ENCODE measurements around the gene ETFB.

ETFB gene

DNA sequence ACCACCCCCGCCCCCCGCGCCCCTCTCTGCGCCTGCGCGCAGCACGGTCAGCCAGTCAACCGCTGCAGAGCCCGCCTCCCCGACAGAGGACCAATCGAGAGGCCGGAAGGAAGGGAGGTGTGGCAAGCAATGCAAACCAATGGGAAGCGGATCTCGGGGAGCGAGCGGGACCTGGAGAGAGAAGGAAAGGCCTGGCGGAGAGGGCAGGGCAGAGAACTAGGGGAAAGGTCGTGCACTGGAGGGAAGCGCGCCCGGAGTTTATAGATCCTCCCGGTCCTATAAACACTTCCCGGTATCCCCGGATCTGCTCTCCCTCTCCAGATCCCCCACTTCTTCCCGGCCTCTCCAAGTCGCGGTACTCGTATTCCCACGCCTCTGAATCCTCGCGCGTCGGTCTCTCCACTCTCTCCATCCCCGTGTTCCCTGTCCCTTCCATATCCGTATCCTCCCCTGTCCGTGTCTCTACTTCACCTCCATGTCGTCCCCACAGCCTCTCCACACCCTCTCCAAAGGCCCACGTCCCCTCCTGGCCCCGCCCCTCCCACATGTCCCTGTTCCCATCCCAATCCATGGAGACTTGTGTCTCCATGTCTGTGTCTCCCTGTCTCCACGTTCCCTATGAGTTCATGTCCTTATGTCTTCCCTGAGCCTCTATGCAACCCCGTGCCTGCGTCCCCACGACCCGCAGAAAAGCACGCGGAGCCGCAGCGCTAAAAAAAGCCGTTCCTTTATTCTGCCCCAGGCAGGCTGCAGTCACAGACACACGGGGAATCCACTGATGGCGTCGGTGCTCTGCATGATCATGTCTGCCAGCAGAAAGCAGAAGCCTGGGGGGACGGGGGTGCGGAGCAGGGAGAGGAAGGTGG is 434 bp upstream of the ETFB start (continued):
- no peak for TF ChIP-seq ZNF404 (tag by site-specific recombination; IDR thresholded peaks at IDR 0.05)
- TF ChIP-seq, protein P1, sequence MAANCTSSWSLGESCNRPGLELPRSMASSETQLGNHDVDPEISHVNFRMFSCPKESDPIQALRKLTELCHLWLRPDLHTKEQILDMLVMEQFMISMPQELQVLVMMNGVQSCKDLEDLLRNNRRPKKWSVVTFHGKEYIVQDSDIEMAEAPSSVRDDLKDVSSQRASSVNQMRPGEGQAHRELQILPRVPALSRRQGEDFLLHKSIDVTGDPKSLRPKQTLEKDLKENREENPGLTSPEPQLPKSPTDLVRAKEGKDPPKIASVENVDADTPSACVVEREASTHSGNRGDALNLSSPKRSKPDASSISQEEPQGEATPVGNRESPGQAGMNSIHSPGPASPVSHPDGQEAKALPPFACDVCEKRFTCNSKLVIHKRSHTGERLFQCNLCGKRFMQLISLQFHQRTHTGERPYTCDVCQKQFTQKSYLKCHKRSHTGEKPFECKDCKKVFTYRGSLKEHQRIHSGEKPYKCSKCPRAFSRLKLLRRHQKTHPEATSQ (tag by site-specific recombination; IDR thresholded peaks at IDR 0.05): no peak
- TF ChIP-seq HOXA7 (CRISPR knock-in tag; IDR thresholded peaks at IDR 0.05; ENCODE audit: borderline replicate concordance): no peak
- no peak for TF ChIP-seq SALL2 (tag by site-specific recombination; IDR thresholded peaks at IDR 0.05; ENCODE audit: borderline replicate concordance)
- TF ChIP-seq, protein P2, sequence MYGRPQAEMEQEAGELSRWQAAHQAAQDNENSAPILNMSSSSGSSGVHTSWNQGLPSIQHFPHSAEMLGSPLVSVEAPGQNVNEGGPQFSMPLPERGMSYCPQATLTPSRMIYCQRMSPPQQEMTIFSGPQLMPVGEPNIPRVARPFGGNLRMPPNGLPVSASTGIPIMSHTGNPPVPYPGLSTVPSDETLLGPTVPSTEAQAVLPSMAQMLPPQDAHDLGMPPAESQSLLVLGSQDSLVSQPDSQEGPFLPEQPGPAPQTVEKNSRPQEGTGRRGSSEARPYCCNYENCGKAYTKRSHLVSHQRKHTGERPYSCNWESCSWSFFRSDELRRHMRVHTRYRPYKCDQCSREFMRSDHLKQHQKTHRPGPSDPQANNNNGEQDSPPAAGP (tag by site-specific recombination; IDR thresholded peaks at IDR 0.05): peak; percentile 67; the same call in 1 of the 2 replicates
- no peak for TF ChIP-seq ZNF155 (tag by site-specific recombination; IDR thresholded peaks at IDR 0.05)
- TF ChIP-seq ZNF768 (tag by site-specific recombination; IDR thresholded peaks at IDR 0.05): no peak; the same call in 1 of the 2 replicates
- TF ChIP-seq ZNF223 (tag by site-specific recombination; IDR thresholded peaks at IDR 0.05): no peak
- TF ChIP-seq, protein P3, sequence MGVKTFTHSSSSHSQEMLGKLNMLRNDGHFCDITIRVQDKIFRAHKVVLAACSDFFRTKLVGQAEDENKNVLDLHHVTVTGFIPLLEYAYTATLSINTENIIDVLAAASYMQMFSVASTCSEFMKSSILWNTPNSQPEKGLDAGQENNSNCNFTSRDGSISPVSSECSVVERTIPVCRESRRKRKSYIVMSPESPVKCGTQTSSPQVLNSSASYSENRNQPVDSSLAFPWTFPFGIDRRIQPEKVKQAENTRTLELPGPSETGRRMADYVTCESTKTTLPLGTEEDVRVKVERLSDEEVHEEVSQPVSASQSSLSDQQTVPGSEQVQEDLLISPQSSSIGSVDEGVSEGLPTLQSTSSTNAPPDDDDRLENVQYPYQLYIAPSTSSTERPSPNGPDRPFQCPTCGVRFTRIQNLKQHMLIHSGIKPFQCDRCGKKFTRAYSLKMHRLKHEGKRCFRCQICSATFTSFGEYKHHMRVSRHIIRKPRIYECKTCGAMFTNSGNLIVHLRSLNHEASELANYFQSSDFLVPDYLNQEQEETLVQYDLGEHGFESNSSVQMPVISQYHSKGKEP (tag by site-specific recombination; IDR thresholded peaks at IDR 0.05): no peak
- TF ChIP-seq ZNF585B (tag by site-specific recombination; IDR thresholded peaks at IDR 0.05): no peak
- TF ChIP-seq, protein P4, sequence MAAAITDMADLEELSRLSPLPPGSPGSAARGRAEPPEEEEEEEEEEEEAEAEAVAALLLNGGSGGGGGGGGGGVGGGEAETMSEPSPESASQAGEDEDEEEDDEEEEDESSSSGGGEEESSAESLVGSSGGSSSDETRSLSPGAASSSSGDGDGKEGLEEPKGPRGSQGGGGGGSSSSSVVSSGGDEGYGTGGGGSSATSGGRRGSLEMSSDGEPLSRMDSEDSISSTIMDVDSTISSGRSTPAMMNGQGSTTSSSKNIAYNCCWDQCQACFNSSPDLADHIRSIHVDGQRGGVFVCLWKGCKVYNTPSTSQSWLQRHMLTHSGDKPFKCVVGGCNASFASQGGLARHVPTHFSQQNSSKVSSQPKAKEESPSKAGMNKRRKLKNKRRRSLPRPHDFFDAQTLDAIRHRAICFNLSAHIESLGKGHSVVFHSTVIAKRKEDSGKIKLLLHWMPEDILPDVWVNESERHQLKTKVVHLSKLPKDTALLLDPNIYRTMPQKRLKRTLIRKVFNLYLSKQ (tag by site-specific recombination; IDR thresholded peaks at IDR 0.05; ENCODE audit: borderline replicate concordance): no peak
- TF ChIP-seq ZNF416 (tag by site-specific recombination; IDR thresholded peaks at IDR 0.05): no peak
- no peak for TF ChIP-seq ZNF132 (tag by site-specific recombination; IDR thresholded peaks at IDR 0.05; ENCODE audit: borderline replicate concordance)
- no peak for TF ChIP-seq MEIS1 (CRISPR knock-in tag; IDR thresholded peaks at IDR 0.05; ENCODE audit: borderline replicate concordance)
- TF ChIP-seq ZNF624 (tag by site-specific recombination; IDR thresholded peaks at IDR 0.05): no peak
- TF ChIP-seq ZNF140 (tag by site-specific recombination; IDR thresholded peaks at IDR 0.05): no peak
- 0 out of 2 replicates have a peak, but pooled peaks have one; percentile 46 for TF ChIP-seq ZNF324 (tag by site-specific recombination; IDR thresholded peaks at IDR 0.05)
- no peak for TF ChIP-seq ZNF19 (tag by site-specific recombination; IDR thresholded peaks at IDR 0.05; ENCODE audit: low read depth)
- TF ChIP-seq, protein P5, sequence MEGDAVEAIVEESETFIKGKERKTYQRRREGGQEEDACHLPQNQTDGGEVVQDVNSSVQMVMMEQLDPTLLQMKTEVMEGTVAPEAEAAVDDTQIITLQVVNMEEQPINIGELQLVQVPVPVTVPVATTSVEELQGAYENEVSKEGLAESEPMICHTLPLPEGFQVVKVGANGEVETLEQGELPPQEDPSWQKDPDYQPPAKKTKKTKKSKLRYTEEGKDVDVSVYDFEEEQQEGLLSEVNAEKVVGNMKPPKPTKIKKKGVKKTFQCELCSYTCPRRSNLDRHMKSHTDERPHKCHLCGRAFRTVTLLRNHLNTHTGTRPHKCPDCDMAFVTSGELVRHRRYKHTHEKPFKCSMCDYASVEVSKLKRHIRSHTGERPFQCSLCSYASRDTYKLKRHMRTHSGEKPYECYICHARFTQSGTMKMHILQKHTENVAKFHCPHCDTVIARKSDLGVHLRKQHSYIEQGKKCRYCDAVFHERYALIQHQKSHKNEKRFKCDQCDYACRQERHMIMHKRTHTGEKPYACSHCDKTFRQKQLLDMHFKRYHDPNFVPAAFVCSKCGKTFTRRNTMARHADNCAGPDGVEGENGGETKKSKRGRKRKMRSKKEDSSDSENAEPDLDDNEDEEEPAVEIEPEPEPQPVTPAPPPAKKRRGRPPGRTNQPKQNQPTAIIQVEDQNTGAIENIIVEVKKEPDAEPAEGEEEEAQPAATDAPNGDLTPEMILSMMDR (tag by site-specific recombination; IDR thresholded peaks at IDR 0.05): no peak; the same call in 1 of the 2 replicates
- no peak for TF ChIP-seq ZNF433 (tag by site-specific recombination; IDR thresholded peaks at IDR 0.05; ENCODE audit: low read depth)
- no peak for TF ChIP-seq ZSCAN30 (tag by site-specific recombination; IDR thresholded peaks at IDR 0.05)
- TF ChIP-seq, protein P6, sequence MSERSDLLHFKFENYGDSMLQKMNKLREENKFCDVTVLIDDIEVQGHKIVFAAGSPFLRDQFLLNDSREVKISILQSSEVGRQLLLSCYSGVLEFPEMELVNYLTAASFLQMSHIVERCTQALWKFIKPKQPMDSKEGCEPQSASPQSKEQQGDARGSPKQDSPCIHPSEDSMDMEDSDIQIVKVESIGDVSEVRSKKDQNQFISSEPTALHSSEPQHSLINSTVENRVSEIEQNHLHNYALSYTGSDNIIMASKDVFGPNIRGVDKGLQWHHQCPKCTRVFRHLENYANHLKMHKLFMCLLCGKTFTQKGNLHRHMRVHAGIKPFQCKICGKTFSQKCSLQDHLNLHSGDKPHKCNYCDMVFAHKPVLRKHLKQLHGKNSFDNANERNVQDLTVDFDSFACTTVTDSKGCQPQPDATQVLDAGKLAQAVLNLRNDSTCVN (tag by site-specific recombination; optimal IDR thresholded peaks at IDR 0.05): peak; percentile 55
- TF ChIP-seq ZNF394 (tag by site-specific recombination; IDR thresholded peaks at IDR 0.05; ENCODE audit: borderline replicate concordance): no peak; the same call in 1 of the 2 replicates
- TF ChIP-seq ZFHX2 (tag by site-specific recombination; conservative IDR thresholded peaks at IDR 0.05): peak; percentile 67
- TF ChIP-seq ZNF792 (tag by site-specific recombination; IDR thresholded peaks at IDR 0.05): 0 out of 2 replicates have a peak, but pooled peaks have one; percentile 12
- peak; percentile 61 for TF ChIP-seq WT1 (tag by site-specific recombination; IDR thresholded peaks at IDR 0.05)
- TF ChIP-seq ZNF2 (tag by site-specific recombination; IDR thresholded peaks at IDR 0.05): 0 out of 2 replicates have a peak, but pooled peaks have one; percentile 17
- TF ChIP-seq ZNF791 (tag by site-specific recombination; IDR thresholded peaks at IDR 0.05): 0 out of 2 replicates have a peak, but pooled peaks have one; percentile 8
- peak; percentile 91 for TF ChIP-seq KLF9 (tag by site-specific recombination; IDR thresholded peaks at IDR 0.05; ENCODE audit: low read depth)
- TF ChIP-seq ZBTB21 (tag by site-specific recombination; IDR thresholded peaks at IDR 0.05): peak; percentile 49; the same call in 1 of the 2 replicates
- no peak for TF ChIP-seq ZNF37A (tag by site-specific recombination; IDR thresholded peaks at IDR 0.05)
- TF ChIP-seq ZFP69B (tag by site-specific recombination; IDR thresholded peaks at IDR 0.05): peak; percentile 77

Data from HEK293 (cell line).